ENCODE results near the gene TCP11. TPM values are rescaled to one million over a fixed set of nuclear protein-coding genes. Genes with fewer than 3 reads are reported as not detected.
A peak's percentile ranks its signal among the peaks of the same experiment; 100 is the strongest.

TCP11 gene
- total RNA-seq, 6 experiments from 2014 or later: 0.31 TPM; not detected in 5

- peaks cover 0 to under 1% (median 0%) of the 10 kb centered on the region in 4 donors for H3K36me3 ChIP-seq
- no peaks in the 10 kb centered on the region for H3K9me3 ChIP-seq
- H3K4me1 ChIP-seq: no peaks in the 10 kb centered on the region
- no peaks in the 10 kb centered on the region for H3K27me3 ChIP-seq
- H3K4me3 ChIP-seq: no peak overlapping the region
- WGBS (ENCODE audit: insufficient coverage, low coverage, low lambda C conversion rate, missing lambda C conversion rate): 66% methylated on average over 13 of the region's 15 CpGs
- intact Hi-C loops (cut with DNase I): no loop called here
- ATAC-seq (no peak), DNase-seq (no peak)
- TF ChIP-seq POLR2A (IDR thresholded peaks at IDR 0.05): no peak
- TF ChIP-seq CTCF (IDR thresholded peaks at IDR 0.05): no peak
- no peak overlapping the region for H3K27ac ChIP-seq
These were observed 69.0 kb downstream of the TCP11 start for GRCh38 chr6:35072051-35072697.

- H3K9me3 ChIP-seq: no peaks in the 10 kb centered on the region
- H3K36me3 ChIP-seq: no peaks in the 10 kb centered on the region
- peak in 1 of 4 donors; percentile 36 for ATAC-seq
- WGBS (ENCODE audit: insufficient coverage, low coverage, low lambda C conversion rate, missing lambda C conversion rate): 92% methylated on average over 2 of the region's 12 CpGs
- H3K4me3 ChIP-seq: no peak overlapping the region
- TF ChIP-seq POLR2A (IDR thresholded peaks at IDR 0.05) (no peak), CTCF (IDR thresholded peaks at IDR 0.05) (no peak)
- no peak for DNase-seq
- H3K27me3 ChIP-seq: no peaks in the 10 kb centered on the region
- H3K27ac ChIP-seq: no peak overlapping the region
- intact Hi-C loops (cut with DNase I): no loop called here
- no peaks in the 10 kb centered on the region for H3K4me1 ChIP-seq
These were observed 69.7 kb downstream of the TCP11 start for GRCh38 chr6:35071347-35071994.

GRCh38 chr6:35070111-35070510, 71.0 kb downstream of the TCP11 start:
- H3K27ac ChIP-seq: no peak overlapping the region
- no peaks in the 10 kb centered on the region for H3K9me3 ChIP-seq
- H3K36me3 ChIP-seq: peaks cover 0 to 5% (median 3%) of the 10 kb centered on the region in 4 donors
- intact Hi-C loops (cut with DNase I): no loop called here
- no peaks in the 10 kb centered on the region for H3K27me3 ChIP-seq
- H3K4me3 ChIP-seq: no peak overlapping the region
- no peak for TF ChIP-seq CTCF (IDR thresholded peaks at IDR 0.05)
- no peak for TF ChIP-seq POLR2A (IDR thresholded peaks at IDR 0.05)
- DNase-seq (no peak), ATAC-seq (no peak)
- WGBS (ENCODE audit: insufficient coverage, low coverage, low lambda C conversion rate, missing lambda C conversion rate): 86% methylated on average over 1 of the region's 2 CpGs
- no peaks in the 10 kb centered on the region for H3K4me1 ChIP-seq

GRCh38 chr6:35069262-35069661, 71.9 kb downstream of the TCP11 start:
- no peak overlapping the region for H3K27ac ChIP-seq
- DNase-seq: no peak
- peaks cover 0 to 5% (median 4%) of the 10 kb centered on the region in 4 donors for H3K36me3 ChIP-seq
- H3K27me3 ChIP-seq: no peaks in the 10 kb centered on the region
- no peaks in the 10 kb centered on the region for H3K9me3 ChIP-seq
- H3K4me1 ChIP-seq: no peaks in the 10 kb centered on the region
- no peak for TF ChIP-seq POLR2A (IDR thresholded peaks at IDR 0.05)
- TF ChIP-seq CTCF (IDR thresholded peaks at IDR 0.05): no peak
- 93% methylated on average over 2 of the region's 2 CpGs for WGBS (ENCODE audit: insufficient coverage, low coverage, low lambda C conversion rate, missing lambda C conversion rate)
- no peak for ATAC-seq
- H3K4me3 ChIP-seq: no peak overlapping the region
- intact Hi-C loops (cut with DNase I): no loop called here

Data from right lobe of liver (tissue), 6 donors.